GM10266 (cell line): ENCODE results near the gene KCNIP1.

Experiments
- DNase-seq: peaks from one replicate; pipeline ENCODE4 v3.0.0; 2012; ENCODE audit errors: extremely low spot score
- TF ChIP-seq, protein P1 (sequence below): IDR thresholded peaks from 2 replicates; pipeline ENCODE4 v1.5.1; 2012; ENCODE audit warnings: mild to moderate bottlenecking, low read depth; ENCODE audit not compliant: control insufficient read depth, insufficient read depth; ENCODE audit errors: missing control alignments

The KCNIP1 gene

DNA sequence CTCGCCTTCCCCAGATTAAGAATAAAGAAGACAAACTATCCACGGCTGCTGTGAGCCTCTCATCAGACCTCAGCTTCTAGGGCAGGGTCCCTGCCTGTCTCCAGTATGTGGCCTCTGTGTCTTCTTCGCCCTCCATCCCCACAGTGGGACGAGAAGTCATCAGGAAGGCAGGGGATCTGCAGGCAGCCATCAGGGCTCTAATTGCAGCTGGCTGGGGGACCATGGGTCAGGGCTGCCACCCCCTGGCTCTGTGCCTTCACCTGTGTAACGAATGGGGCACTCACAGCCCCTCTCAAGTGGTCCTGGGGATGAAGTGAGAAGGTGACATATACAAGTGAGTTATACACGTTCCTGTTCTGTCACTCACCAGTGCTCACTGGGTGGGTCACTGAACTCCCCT, 139.8 kb downstream of the KCNIP1 start:
- TF ChIP-seq, protein P1, sequence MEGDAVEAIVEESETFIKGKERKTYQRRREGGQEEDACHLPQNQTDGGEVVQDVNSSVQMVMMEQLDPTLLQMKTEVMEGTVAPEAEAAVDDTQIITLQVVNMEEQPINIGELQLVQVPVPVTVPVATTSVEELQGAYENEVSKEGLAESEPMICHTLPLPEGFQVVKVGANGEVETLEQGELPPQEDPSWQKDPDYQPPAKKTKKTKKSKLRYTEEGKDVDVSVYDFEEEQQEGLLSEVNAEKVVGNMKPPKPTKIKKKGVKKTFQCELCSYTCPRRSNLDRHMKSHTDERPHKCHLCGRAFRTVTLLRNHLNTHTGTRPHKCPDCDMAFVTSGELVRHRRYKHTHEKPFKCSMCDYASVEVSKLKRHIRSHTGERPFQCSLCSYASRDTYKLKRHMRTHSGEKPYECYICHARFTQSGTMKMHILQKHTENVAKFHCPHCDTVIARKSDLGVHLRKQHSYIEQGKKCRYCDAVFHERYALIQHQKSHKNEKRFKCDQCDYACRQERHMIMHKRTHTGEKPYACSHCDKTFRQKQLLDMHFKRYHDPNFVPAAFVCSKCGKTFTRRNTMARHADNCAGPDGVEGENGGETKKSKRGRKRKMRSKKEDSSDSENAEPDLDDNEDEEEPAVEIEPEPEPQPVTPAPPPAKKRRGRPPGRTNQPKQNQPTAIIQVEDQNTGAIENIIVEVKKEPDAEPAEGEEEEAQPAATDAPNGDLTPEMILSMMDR: no peak
- DNase-seq: no peak

DNA sequence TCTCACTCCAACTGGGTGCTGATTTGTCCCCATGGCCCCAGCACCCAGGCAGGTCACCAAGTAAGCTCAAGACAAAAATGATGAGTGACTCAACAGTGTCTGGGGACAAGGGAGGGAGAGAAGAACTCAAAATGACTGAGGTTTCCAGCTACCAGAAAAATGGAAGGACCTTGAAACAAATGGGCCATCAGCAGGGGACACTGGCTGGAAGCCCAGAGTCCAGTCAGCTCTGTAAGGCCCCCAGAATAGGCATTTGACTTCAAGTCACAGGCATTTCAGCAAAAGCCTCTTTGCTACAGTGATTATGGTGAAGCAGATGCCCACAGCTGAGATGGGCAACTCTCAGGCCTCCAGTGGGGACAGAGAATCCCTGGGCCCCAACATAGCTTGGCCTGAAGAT, 140.7 kb downstream of the KCNIP1 start:
- TF ChIP-seq, protein P1: no peak
- DNase-seq: no peak

DNA sequence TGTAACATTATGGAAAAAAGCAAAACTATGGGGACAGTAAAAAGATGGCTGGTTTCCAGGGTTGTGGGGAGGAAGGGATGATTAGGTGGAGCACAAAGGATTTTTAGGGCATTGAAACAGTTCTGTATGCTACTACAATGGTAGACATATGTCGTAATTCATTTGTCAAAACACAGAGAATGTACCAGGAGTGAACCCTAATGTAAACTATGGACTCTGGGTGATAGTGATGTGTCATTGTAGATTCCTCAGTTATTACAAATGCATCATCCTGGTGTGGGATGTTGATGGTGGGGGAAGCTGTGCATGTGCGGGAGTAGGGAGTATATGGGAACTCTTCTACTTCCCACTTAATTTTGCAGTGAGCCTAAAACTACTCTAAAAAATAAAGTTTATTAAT, 144.7 kb downstream of the KCNIP1 start:
- TF ChIP-seq, protein P1: no peak
- DNase-seq: no peak

DNA sequence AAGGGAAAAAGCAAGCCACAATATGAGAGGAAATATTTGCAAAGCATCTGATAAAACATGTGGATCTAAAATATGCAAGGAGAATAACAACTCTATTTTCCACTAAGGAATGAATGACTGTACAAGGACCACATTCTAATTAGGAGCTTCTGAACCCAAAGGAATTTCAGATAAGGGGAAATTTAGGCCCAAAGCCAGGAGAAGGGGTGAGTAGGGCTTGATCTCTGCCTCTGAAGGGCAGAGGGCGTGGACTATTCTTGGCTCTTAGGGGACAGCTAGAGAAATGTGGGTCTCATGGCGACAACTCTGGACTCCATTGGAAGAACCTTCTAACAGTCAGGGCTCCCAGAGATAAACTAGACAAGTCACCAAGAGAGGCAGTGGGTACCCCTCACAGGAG, 147.0 kb downstream of the KCNIP1 start:
- TF ChIP-seq, protein P1: no peak
- DNase-seq: no peak

DNA sequence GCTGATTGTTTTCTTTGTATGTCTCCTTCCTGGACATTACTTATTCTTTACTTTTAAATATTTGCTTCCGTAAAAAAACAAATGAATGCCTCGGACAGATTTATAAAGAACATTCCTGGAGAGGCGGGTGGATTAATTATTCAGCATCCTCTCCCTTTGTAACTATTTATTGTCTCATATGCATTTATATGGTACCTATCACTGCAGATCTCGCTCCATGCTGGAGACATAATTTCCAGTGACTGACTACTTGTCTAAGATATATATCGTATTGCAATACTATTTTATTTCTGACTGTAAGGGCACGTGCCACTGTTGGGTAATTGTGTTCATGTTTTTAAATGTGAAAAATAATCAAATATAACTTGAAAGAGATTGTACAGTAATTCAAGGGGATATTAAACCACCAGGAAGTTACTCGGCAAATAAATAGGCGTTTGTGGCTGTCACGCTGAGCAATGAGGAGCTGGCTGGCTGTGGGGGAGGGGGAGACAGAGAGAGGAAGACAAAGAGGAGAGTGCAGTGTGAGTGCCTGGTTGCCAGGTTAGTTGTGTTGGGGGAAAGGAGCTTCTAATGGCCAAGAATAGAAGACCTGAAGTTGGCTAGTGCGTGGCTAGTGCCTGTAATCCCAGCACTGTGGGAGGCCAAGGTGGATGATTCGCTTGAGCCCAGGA, 147.9 kb downstream of the KCNIP1 start:
- DNase-seq: no peak
- TF ChIP-seq, protein P1: no peak

DNA sequence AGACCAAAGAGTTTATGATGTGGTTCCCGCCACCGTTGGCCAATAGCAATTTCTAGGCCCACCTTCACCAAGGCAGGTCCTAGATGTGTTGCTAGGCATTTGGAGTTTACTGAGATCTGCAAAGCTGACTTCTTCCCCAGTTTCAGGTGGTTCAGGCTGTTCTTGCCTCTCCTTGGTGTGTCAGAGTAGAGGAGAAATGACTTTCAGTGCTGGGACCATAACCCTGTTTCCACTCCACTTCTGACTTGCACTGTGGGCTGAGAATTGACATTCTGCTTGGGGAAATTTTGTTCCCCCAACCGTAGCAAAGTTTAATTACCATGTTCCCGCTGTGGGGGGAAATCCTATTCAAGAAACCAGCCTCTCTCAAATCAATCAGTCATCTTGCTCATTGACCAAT, 151.7 kb downstream of the KCNIP1 start:
- TF ChIP-seq, protein P1: no peak
- no peak for DNase-seq

DNA sequence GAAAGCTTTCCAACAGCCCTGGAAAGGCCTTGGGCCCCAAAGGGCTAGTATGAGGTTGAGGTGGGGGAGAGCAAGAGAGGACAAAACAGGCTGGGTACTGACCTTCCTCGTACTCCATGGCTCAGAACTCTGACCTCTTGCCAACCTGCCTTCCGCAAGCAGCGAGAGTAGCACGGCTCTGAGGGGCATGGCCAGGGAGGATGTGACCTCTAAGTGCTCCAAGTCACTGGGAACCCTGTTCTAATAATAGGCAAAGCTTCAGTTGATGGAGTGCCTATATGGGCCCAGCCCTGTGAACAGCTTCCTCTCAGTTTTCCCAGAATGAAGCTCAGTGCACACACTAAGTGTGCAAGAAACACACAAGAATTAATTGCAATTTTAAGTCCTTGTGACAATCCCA, 152.1 kb downstream of the KCNIP1 start:
- TF ChIP-seq, protein P1: no peak
- no peak for DNase-seq
